ENCODE data around the gene PKP4.

DNA sequence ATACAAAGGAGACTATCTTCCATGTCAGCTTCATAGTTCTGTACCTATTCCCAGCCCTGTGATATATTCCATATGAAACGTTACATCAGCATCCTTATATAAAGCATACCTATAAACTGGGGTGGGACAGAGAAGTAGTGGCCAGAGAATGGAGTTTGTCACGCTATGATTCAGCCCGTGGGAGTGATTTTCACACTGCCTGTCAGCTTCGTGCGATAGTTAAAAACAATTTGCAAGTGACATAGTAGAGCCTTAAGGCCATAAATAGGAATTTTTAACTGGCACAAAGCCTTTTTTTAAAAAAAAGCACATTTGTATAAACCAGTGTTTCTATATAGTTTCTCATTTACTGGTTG lies 30.2 kb downstream of the PKP4 start:
- TF ChIP-seq, protein P1, sequence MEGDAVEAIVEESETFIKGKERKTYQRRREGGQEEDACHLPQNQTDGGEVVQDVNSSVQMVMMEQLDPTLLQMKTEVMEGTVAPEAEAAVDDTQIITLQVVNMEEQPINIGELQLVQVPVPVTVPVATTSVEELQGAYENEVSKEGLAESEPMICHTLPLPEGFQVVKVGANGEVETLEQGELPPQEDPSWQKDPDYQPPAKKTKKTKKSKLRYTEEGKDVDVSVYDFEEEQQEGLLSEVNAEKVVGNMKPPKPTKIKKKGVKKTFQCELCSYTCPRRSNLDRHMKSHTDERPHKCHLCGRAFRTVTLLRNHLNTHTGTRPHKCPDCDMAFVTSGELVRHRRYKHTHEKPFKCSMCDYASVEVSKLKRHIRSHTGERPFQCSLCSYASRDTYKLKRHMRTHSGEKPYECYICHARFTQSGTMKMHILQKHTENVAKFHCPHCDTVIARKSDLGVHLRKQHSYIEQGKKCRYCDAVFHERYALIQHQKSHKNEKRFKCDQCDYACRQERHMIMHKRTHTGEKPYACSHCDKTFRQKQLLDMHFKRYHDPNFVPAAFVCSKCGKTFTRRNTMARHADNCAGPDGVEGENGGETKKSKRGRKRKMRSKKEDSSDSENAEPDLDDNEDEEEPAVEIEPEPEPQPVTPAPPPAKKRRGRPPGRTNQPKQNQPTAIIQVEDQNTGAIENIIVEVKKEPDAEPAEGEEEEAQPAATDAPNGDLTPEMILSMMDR (conservative IDR thresholded peaks at IDR 0.05; ENCODE audit: low read depth, low read length): no peak
- TF ChIP-seq EZH2 (IDR thresholded peaks at IDR 0.05; ENCODE audit: borderline replicate concordance, low read depth, low read length, poor library complexity, severe bottlenecking): no peak

Data from A673 (cell line).